ENCODE results near the gene MTA1. TPM values are rescaled to one million over a fixed set of nuclear protein-coding genes. Genes with fewer than 3 reads are reported as not detected.

MTA1 gene
- polyA plus RNA-seq, 3 donors, result 69.0 to 83.7 (median 74.5) TPM

- no peak for DNase-seq (ENCODE audit: low read depth in 3 of 3, low spot score in 2 of 3)
These were observed 74.4 kb downstream of the MTA1 start for GRCh38 chr14:105493921-105494605.

- no peak for DNase-seq (ENCODE audit: low read depth in 3 of 3, low spot score in 2 of 3)
These were observed 74.9 kb downstream of the MTA1 start for GRCh38 chr14:105494606-105494929.

- no peak for DNase-seq (ENCODE audit: low read depth in 3 of 3, low spot score in 2 of 3)
These were observed 75.7 kb downstream of the MTA1 start for GRCh38 chr14:105495101-105495989.

- DNase-seq (ENCODE audit: low read depth in 3 of 3, low spot score in 2 of 3), result no peak
These were observed 76.6 kb downstream of the MTA1 start for GRCh38 chr14:105495990-105496830.

GRCh38 chr14:105496831-105497591, 77.4 kb downstream of the MTA1 start:
- no peak for DNase-seq (ENCODE audit: low read depth in 3 of 3, low spot score in 2 of 3)

- DNase-seq (ENCODE audit: low read depth in 3 of 3, low spot score in 2 of 3), result no peak
These were observed 78.2 kb downstream of the MTA1 start for GRCh38 chr14:105497671-105498429.

GRCh38 chr14:105498430-105499255, 79.0 kb downstream of the MTA1 start:
- no peak for DNase-seq (ENCODE audit: low read depth in 3 of 3, low spot score in 2 of 3)

GRCh38 chr14:105499256-105500035, 79.8 kb downstream of the MTA1 start:
- DNase-seq (ENCODE audit: low read depth in 3 of 3, low spot score in 2 of 3), result no peak

GRCh38 chr14:105500036-105500725, 80.6 kb downstream of the MTA1 start:
- DNase-seq (ENCODE audit: low read depth in 3 of 3, low spot score in 2 of 3), result no peak

GRCh38 chr14:105500726-105501101, 81.1 kb downstream of the MTA1 start:
- no peak for DNase-seq (ENCODE audit: low read depth in 3 of 3, low spot score in 2 of 3)

- no peak for DNase-seq (ENCODE audit: low read depth in 3 of 3, low spot score in 2 of 3)
These were observed 82.1 kb downstream of the MTA1 start for GRCh38 chr14:105501504-105502291.

GRCh38 chr14:105502446-105503295, 83.0 kb downstream of the MTA1 start:
- DNase-seq (ENCODE audit: low read depth in 3 of 3, low spot score in 2 of 3), result no peak

GRCh38 chr14:105503296-105503640, 83.6 kb downstream of the MTA1 start:
- DNase-seq (ENCODE audit: low read depth in 3 of 3, low spot score in 2 of 3), result no peak

- no peak for DNase-seq (ENCODE audit: low read depth in 3 of 3, low spot score in 2 of 3)
These were observed 84.5 kb downstream of the MTA1 start for GRCh38 chr14:105503935-105504692.

- no peak for DNase-seq (ENCODE audit: low read depth in 3 of 3, low spot score in 2 of 3)
These were observed 85.5 kb downstream of the MTA1 start for GRCh38 chr14:105505101-105505500.

All from right renal cortex interstitium (tissue), 3 donors.